Hepatocyte (in vitro differentiated cells): ENCODE results near the gene GHDC. TPM values are rescaled to one million over a fixed set of nuclear protein-coding genes. Genes with fewer than 3 reads are reported as not detected.
"Not testable (repeated sequence)": the region's sequence is repeated elsewhere in the genome, so short reads cannot be mapped to it uniquely, and the experiment has no call there.

Source experiments
- DNase-seq: peaks from one replicate; pipeline ENCODE4 v3.0.0-alpha.2; 2016; ENCODE audit warnings: low spot score
- H2AFZ ChIP-seq: fragments of 200-600 bp; sonication (generic); 2 replicates; pipeline ENCODE4 v1.6.0; 2016; ENCODE audit warnings: antibody characterized with exemption, mild to moderate bottlenecking
- H3K27ac ChIP-seq: fragments of 200-600 bp; sonication (generic); 2 replicates; pipeline ENCODE4 v1.5.1; 2016; ENCODE audit warnings: mild to moderate bottlenecking
- H3K27me3 ChIP-seq: fragments of 200-600 bp; sonication (generic); 2 replicates; pipeline ENCODE4 v1.6.1; 2016
- H3K36me3 ChIP-seq: fragments of 200-600 bp; sonication (generic); replicated peaks from 2 replicates; pipeline ENCODE4 v1.5.1; 2016; ENCODE audit warnings: low read depth; ENCODE audit not compliant: insufficient read depth
- H3K4me1 ChIP-seq: fragments of 200-600 bp; sonication (generic); 2 replicates; pipeline ENCODE4 v1.5.1; 2016; ENCODE audit warnings: mild to moderate bottlenecking, moderate library complexity; ENCODE audit not compliant: insufficient read depth
- H3K4me2 ChIP-seq: fragments of 200-600 bp; sonication (generic); 2 replicates; pipeline ENCODE4 v1.6.0; 2016
- H3K4me3 ChIP-seq: fragments of 200-600 bp; sonication (generic); 2 replicates; pipeline ENCODE4 v1.5.1; 2016; ENCODE audit warnings: mild to moderate bottlenecking
- H3K79me2 ChIP-seq: fragments of 200-600 bp; sonication (generic); 2 replicates; pipeline ENCODE4 v1.6.0; 2017; ENCODE audit warnings: mild to moderate bottlenecking
- H3K9me2 ChIP-seq: fragments of 200-600 bp; sonication (generic); replicated peaks from 2 replicates; pipeline ENCODE4 v1.6.0; 2017; ENCODE audit warnings: mild to moderate bottlenecking; ENCODE audit not compliant: insufficient read depth
- H3K9me3 ChIP-seq: fragments of 200-600 bp; sonication (generic); 2 replicates; pipeline ENCODE4 v1.5.1; 2016; ENCODE audit warnings: low read depth, mild to moderate bottlenecking
- H4K20me1 ChIP-seq: fragments of 200-600 bp; sonication (generic); 2 replicates; pipeline ENCODE4 v1.6.0; 2016; ENCODE audit warnings: mild to moderate bottlenecking; ENCODE audit not compliant: insufficient read depth, poor library complexity, severe bottlenecking
- CTCF ChIP-seq: fragments of 200-600 bp; sonication (generic); IDR thresholded peaks from 2 replicates; pipeline ENCODE4 v1.5.1; 2016; ENCODE audit warnings: antibody characterized with exemption, mild to moderate bottlenecking; ENCODE audit not compliant: poor library complexity
- EZH2 ChIP-seq: fragments of 200-600 bp; sonication (generic); IDR thresholded peaks from 2 replicates; pipeline ENCODE4 v1.6.1; 2016; ENCODE audit warnings: antibody characterized with exemption, mild to moderate bottlenecking, borderline replicate concordance
- EZH2phosphoT487 ChIP-seq: fragments of 200-600 bp; sonication (generic); IDR thresholded peaks from one replicate; pipeline ENCODE4 v1.6.1; 2018; ENCODE audit warnings: antibody characterized with exemption, mild to moderate bottlenecking, low read depth, moderate library complexity; ENCODE audit not compliant: unreplicated experiment, severe bottlenecking
- WGBS: methylation state at CpG from one replicate; pipeline ENCODE4 v1.1.6; 2016; ENCODE audit warnings: low lambda C conversion rate; ENCODE audit errors: missing lambda C conversion rate; 5-methylcytosine and 5-hydroxymethylcytosine counted together
- polyA plus RNA-seq: library from polyadenylated mRNA; unstranded; fragments of >200 nt; fragmentation: Nextera tagmentation; extraction: Ambion mirVana; gene quantifications from 2 replicates; pipeline ENCODE4 v1.2.1, GENCODE V29; 2016
- total RNA-seq: library from RNA; depleted of rRNA; stranded (reverse); fragments of >200 nt; gene quantifications from 2 replicates; pipeline ENCODE4 v1.2.3, GENCODE V29; 2014

Gene GHDC
- total and polyA plus RNA-seq, 2 experiments from 2014 or later: 7.0 to 7.2 TPM

- no peak overlapping the region for H3K27ac ChIP-seq
- no peak overlapping the region for H2AFZ ChIP-seq
- peaks cover 11% of the 10 kb centered on the region for H3K4me1 ChIP-seq
- H3K9me2 ChIP-seq: no peaks in the 10 kb centered on the region
- H3K4me3 ChIP-seq: no peak overlapping the region
- no peaks in the 10 kb centered on the region for H3K27me3 ChIP-seq
- peaks cover 78% of the 10 kb centered on the region for H4K20me1 ChIP-seq
- H3K79me2 ChIP-seq: peaks cover 98% of the 10 kb centered on the region
- no peak for DNase-seq
- H3K36me3 ChIP-seq: no peaks in the 10 kb centered on the region
- H3K9me3 ChIP-seq: no peaks in the 10 kb centered on the region
- TF ChIP-seq EZH2: no peak
- TF ChIP-seq EZH2phosphoT487: no peak
- no peak for TF ChIP-seq CTCF
- 93% methylated on average over 8 of the region's 8 CpGs for WGBS
- no peak overlapping the region for H3K4me2 ChIP-seq
These were observed 52.9 kb downstream of the GHDC start for GRCh38 chr17:42141382-42141781.

- not testable (repeated sequence) for H3K36me3 ChIP-seq, H3K9me3 ChIP-seq, DNase-seq, H3K4me3 ChIP-seq, H3K9me2 ChIP-seq, H2AFZ ChIP-seq, H3K27me3 ChIP-seq, H3K27ac ChIP-seq, H3K4me2 ChIP-seq
- WGBS: 96% methylated on average over 7 of the region's 7 CpGs
- Histone ChIP-seq H4K20me1 (peaks cover 79% of the 10 kb centered on the region), H3K4me1 (peaks cover 14% of the 10 kb centered on the region), H3K79me2 (peaks cover 95% of the 10 kb centered on the region)
These were observed 53.6 kb downstream of the GHDC start for GRCh38 chr17:42140690-42141089.

Other genes starting within 250 kb of the GHDC start
- 59.8 and 61.4 TPM in 2 replicates for gene CNP, start 227.7 kb downstream of the GHDC start, total RNA-seq
- gene CNP, start 227.7 kb downstream of the GHDC start, polyA plus RNA-seq: 77.7 and 97.0 TPM in 2 replicates
- 73.6 and 86.3 TPM in 2 replicates for gene DNAJC7, start 177.1 kb downstream of the GHDC start, total RNA-seq
- 50.1 and 61.7 TPM in 2 replicates for gene DNAJC7, start 177.1 kb downstream of the GHDC start, polyA plus RNA-seq
- 37.5 and 40.8 TPM in 2 replicates for gene NKIRAS2, start 174.4 kb downstream of the GHDC start, total RNA-seq
- 55.0 and 57.2 TPM in 2 replicates for gene NKIRAS2, start 174.4 kb downstream of the GHDC start, polyA plus RNA-seq
- 1.1 and 1.9 TPM in 2 replicates for gene C17orf113, start 143.9 kb downstream of the GHDC start, total RNA-seq
- gene C17orf113, start 143.9 kb downstream of the GHDC start, polyA plus RNA-seq: 0.46 and 1.2 TPM in 2 replicates
- 0.04 and 0.63 TPM in 2 replicates for gene ZNF385C, start 96.0 kb downstream of the GHDC start, total RNA-seq
- 0.45 and 1.4 TPM in 2 replicates for gene ZNF385C, start 96.0 kb downstream of the GHDC start, polyA plus RNA-seq
- gene DHX58, start 81.8 kb downstream of the GHDC start, total RNA-seq: 1.6 and 3.6 TPM in 2 replicates
- 1.4 and 2.2 TPM in 2 replicates for gene DHX58, start 81.8 kb downstream of the GHDC start, polyA plus RNA-seq
- 21.7 and 29.2 TPM in 2 replicates for gene KAT2A, start 73.1 kb downstream of the GHDC start, total RNA-seq
- 46.7 and 60.2 TPM in 2 replicates for gene KAT2A, start 73.1 kb downstream of the GHDC start, polyA plus RNA-seq
- gene HSPB9, start 71.7 kb downstream of the GHDC start, total RNA-seq: not detected in 2 replicates
- gene HSPB9, start 71.7 kb downstream of the GHDC start, polyA plus RNA-seq: 0.34 and 0.46 TPM in 2 replicates
- gene RAB5C, start 39.5 kb downstream of the GHDC start, total RNA-seq: 123 and 158 TPM in 2 replicates
- gene RAB5C, start 39.5 kb downstream of the GHDC start, polyA plus RNA-seq: 172 and 184 TPM in 2 replicates
- gene KCNH4, start 13.4 kb downstream of the GHDC start, total RNA-seq: 0.08 and 0.17 TPM in 2 replicates
- 0.12 and 0.23 TPM in 2 replicates for gene KCNH4, start 13.4 kb downstream of the GHDC start, polyA plus RNA-seq
- gene HCRT, start 9.0 kb downstream of the GHDC start, total RNA-seq: not detected in 2 replicates
- not detected in 2 replicates for gene HCRT, start 9.0 kb downstream of the GHDC start, polyA plus RNA-seq
- gene STAT5B, start 81.9 kb upstream of the GHDC start, total RNA-seq: 26.0 and 27.9 TPM in 2 replicates
- 18.7 and 25.7 TPM in 2 replicates for gene STAT5B, start 81.9 kb upstream of the GHDC start, polyA plus RNA-seq
- 5.5 and 6.5 TPM in 2 replicates for gene STAT5A, start 94.0 kb upstream of the GHDC start, total RNA-seq
- 3.5 and 6.1 TPM in 2 replicates for gene STAT5A, start 94.0 kb upstream of the GHDC start, polyA plus RNA-seq
- gene STAT3, start 193.9 kb upstream of the GHDC start, total RNA-seq: 154 and 163 TPM in 2 replicates
- 152 and 157 TPM in 2 replicates for gene STAT3, start 193.9 kb upstream of the GHDC start, polyA plus RNA-seq
- 69.9 and 85.8 TPM in 2 replicates for gene CAVIN1, start 228.8 kb upstream of the GHDC start, total RNA-seq
- gene CAVIN1, start 228.8 kb upstream of the GHDC start, polyA plus RNA-seq: 96.5 and 111 TPM in 2 replicates